ENCODE results near the gene TRIM14.
"Not testable (repeated sequence)": the region's sequence is repeated elsewhere in the genome, so short reads cannot be mapped to it uniquely, and the experiment has no call there.

The TRIM14 gene

GRCh38 chr9:98049288-98050072, 69.5 kb downstream of the TRIM14 start:
- DNase-seq (ENCODE audit: low read depth in 3 of 3): no peak

DNA sequence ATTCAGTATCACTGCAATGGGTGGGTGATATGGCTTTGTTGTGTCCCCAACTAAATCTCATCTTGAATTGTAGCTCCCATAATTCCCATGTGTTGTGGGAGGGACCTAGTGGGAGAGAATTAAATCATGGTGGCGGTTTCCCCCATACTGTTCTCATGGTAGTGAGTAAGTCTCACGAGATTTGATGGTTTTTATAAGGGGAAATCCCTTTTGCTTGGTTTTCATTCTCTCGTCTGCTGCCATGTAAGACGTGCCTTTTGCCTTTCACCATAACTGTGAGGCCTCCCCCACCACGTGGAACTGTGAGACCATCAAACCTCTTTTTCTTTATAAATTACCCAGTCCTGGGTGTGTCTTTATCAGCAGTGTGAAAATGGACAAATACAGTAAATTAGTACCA, 72.0 kb downstream of the TRIM14 start:
- DNase-seq (ENCODE audit: low read depth in 3 of 3): no peak

DNA sequence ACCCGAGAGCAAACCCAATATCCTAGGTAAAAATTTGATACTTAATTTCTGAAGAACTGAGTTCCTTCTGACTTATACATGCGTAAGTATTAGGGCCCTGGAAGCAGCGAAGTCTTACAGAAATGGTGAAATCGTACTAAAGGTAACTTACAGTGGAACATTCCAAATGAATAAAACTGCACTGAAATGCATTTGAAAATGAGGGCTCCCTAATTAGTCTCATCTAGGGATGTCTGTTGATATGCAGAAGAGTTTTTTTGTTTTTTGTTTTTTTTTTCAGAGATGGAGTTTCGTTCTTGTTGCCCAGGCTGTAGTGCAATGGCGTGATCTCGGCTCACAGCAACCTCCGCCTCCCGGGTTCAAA, 72.9 kb downstream of the TRIM14 start:
- no peak for DNase-seq (ENCODE audit: low read depth in 3 of 3)

- no peak for DNase-seq (ENCODE audit: low read depth in 3 of 3)
Measured at GRCh38 chr9:98045234-98046179, 73.5 kb downstream of the TRIM14 start.

GRCh38 chr9:98043915-98044314, 75.1 kb downstream of the TRIM14 start:
- DNase-seq (ENCODE audit: low read depth in 3 of 3): no peak

- DNase-seq (ENCODE audit: low read depth in 3 of 3): no peak
Measured at GRCh38 chr9:98040212-98040611, 78.8 kb downstream of the TRIM14 start.

DNA sequence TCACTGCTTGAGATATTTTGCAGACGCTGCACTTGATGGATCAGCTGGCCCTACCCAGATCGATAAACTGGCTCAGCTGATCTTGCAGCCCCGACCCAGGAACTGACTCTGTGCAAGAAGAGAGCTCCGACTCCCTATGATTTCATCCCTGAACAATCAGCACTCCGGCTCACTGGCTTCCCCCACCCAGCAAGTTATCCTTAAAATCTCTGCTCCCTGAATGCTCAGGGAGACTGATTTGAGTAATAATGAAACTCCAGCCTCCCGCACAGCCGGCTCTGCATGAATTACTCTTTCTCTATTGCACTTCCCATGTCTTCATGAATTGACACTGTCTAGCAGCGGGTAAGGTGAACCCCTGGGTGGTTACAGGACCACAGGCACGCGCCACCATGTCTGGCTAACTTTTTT, 79.4 kb downstream of the TRIM14 start:
- no peak for DNase-seq (ENCODE audit: low read depth in 3 of 3)

DNA sequence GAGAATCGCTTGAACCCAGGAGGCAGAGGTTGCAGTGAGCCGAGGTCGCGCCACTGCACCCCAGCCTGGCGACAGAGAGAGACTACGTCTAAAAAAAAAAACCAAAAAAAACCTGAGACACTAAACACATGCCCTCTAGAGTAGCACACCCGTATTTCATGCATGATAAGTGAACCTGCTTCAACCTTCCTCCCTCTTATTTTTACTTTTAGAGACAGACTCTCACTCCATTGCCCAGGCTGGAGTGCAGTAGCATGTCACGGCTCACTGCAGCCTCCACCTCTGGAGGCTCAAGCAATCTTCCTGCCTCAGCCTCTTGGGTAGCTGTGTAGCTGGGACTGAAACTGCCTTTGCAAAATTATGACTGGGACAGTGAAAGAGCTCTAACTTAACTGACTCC, 80.1 kb downstream of the TRIM14 start:
- DNase-seq (ENCODE audit: low read depth in 3 of 3): no peak

DNA sequence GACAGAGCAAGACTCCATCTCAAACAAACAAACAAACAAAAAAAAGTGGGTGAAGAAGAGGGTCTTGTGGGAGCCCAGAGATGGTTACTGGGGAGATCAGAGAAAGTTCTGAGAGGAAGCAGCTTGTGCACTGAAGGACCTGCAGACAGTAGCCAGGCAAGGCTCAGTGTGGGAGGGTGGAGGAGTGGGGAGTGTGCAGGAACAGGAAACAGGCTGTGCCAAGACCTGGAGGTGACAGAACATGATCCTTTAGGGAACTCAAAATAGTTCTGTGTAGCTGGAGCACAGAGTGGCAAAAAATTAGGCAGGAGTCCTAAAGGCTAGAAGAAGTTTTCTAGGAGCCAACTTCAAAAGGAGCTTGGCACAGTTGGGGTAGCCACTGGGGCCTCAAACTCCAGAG, 81.7 kb downstream of the TRIM14 start:
- DNase-seq (ENCODE audit: low read depth in 3 of 3): no peak

GRCh38 chr9:98034593-98035546, 84.2 kb downstream of the TRIM14 start:
- peak; percentile 78 to 91 (median 84) for DNase-seq (ENCODE audit: low read depth in 3 of 3)

GRCh38 chr9:98031935-98032334, 87.1 kb downstream of the TRIM14 start:
- no peak for DNase-seq (ENCODE audit: low read depth in 3 of 3)

GRCh38 chr9:98031169-98031568, 87.9 kb downstream of the TRIM14 start:
- DNase-seq (ENCODE audit: low read depth in 3 of 3): no peak

DNA sequence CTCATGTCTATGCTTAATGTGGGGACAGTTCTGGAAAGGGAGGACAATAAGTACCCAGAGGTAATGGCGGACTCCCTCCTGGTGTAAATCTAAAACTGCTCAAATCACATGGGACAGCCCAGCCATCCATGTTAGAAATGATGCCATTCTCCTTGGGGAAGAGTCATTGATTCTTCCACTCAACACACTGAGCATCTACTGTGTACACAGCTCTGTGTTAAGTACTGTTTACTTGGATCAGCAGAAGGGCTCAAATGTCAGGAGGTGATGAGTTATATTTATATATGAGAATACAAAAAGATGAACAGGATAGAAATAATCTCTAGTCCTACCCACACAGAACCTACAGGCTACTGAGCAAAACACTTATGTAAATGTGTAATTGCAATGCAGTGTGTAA, 94.3 kb downstream of the TRIM14 start:
- no peak for DNase-seq (ENCODE audit: low read depth in 3 of 3)

GRCh38 chr9:98022447-98022846, 96.6 kb downstream of the TRIM14 start:
- DNase-seq (ENCODE audit: low read depth in 3 of 3): no peak

GRCh38 chr9:98021306-98022040, 97.5 kb downstream of the TRIM14 start:
- no peak for DNase-seq (ENCODE audit: low read depth in 3 of 3)

DNA sequence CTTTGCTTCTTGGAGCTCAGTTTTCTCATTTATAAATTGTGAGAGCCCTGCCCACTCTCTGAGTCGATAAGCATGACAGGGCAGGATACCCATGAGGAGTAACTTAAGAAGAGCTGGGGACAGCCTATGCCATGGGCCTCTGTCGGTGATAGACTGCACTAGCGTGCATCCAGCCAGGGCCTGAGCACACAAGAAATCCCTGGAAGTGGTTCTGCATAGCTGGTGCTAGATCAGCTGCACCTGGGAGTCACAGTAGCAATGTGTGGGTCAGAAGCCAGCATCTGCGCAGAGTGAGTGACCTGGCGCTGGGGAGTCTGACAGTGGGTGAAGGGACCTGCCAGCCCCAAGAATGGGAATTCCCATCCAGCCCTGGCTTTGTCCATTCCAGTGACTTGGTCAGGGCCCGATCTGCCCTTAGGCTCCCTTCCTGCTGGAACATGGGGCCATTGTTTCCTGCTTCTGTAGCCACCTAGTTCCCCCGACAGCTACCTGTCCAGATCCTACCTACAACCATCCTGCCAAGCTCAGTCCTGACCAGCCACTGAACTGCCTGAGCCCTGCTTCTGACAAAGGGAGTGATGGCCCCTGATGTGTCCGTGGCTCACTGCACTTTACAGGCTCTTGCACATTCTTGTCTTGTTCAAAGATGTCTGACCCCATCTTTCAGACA, 98.4 kb downstream of the TRIM14 start:
- no peak for DNase-seq (ENCODE audit: low read depth in 3 of 3)

- DNase-seq (ENCODE audit: low read depth in 3 of 3): not testable (repeated sequence)
Measured at GRCh38 chr9:98019869-98020268, 99.2 kb downstream of the TRIM14 start.

All from stimulated activated CD4-positive, alpha-beta T cell treated with anti-CD3 and anti-CD28 coated beads, TNF-alpha, amount 100 ng/mL, for 4 hours (primary cell).